GM19239 (cell line): ENCODE data around the gene SLC12A2.
A peak's percentile ranks its signal among the peaks of the same experiment; 100 is the strongest.

Experiments
- DNase-seq: peaks from one replicate; pipeline ENCODE4 v3.0.0; 2011; ENCODE audit warnings: low spot score; ENCODE audit not compliant: insufficient read length
- FAIRE-seq: peaks from 2 replicates; lab custom pipeline; 2011; peaks lifted over from hg19 to GRCh38; lab: Jason Lieb, UNC

SLC12A2 gene

GRCh38 chr5:128083033-128083810 is at the start of gene SLC12A2:
TSS of gene SLC12A2 (plus strand) at chr5:128083766. CDS start at chr5:128083955, 189 bp downstream.
- FAIRE-seq (no peak), DNase-seq (peak; percentile 66)

- DNase-seq (no peak), FAIRE-seq (peak; percentile 28)
Measured at GRCh38 chr5:128035689-128036088, 47.9 kb upstream of the SLC12A2 start.

GRCh38 chr5:128036950-128037349 is 46.6 kb upstream of the SLC12A2 start:
- FAIRE-seq (no peak), DNase-seq (no peak)

GRCh38 chr5:128038643-128039042 is 44.9 kb upstream of the SLC12A2 start:
- FAIRE-seq = peak; percentile 66
- no peak for DNase-seq

- DNase-seq (no peak), FAIRE-seq (no peak)
Measured at GRCh38 chr5:128040927-128041326, 42.6 kb upstream of the SLC12A2 start.

- DNase-seq (no peak), FAIRE-seq (no peak)
Measured at GRCh38 chr5:128052780-128053179, 30.8 kb upstream of the SLC12A2 start.

- no peak for DNase-seq
- no peak for FAIRE-seq
Measured at GRCh38 chr5:128053291-128053954, 30.1 kb upstream of the SLC12A2 start.

GRCh38 chr5:128060644-128061385 is 22.8 kb upstream of the SLC12A2 start:
- FAIRE-seq (no peak), DNase-seq (no peak)

- FAIRE-seq (no peak), DNase-seq (no peak)
Measured at GRCh38 chr5:128062172-128062746, 21.3 kb upstream of the SLC12A2 start.

GRCh38 chr5:128074171-128074570 is 9.4 kb upstream of the SLC12A2 start:
- FAIRE-seq = no peak
- no peak for DNase-seq

GRCh38 chr5:128074953-128075352 is 8.6 kb upstream of the SLC12A2 start:
- DNase-seq = no peak
- FAIRE-seq = no peak

- DNase-seq (no peak), FAIRE-seq (peak; percentile 45)
Measured at GRCh38 chr5:128077526-128077925, 6.0 kb upstream of the SLC12A2 start.

GRCh38 chr5:128081111-128081851 is 2.3 kb upstream of the SLC12A2 start:
- FAIRE-seq (peak; percentile 81), DNase-seq (no peak)

GRCh38 chr5:128082551-128083032 is 974 bp upstream of the SLC12A2 start:
- DNase-seq (no peak), FAIRE-seq (peak; percentile 94)

- FAIRE-seq (no peak), DNase-seq (peak; percentile 46)
Measured at GRCh38 chr5:128083811-128084227, 253 bp downstream of the SLC12A2 start.

- peak; percentile 92 for FAIRE-seq
- peak; percentile 25 for DNase-seq
Measured at GRCh38 chr5:128084228-128085167, 932 bp downstream of the SLC12A2 start.

- FAIRE-seq = peak; percentile 71
- DNase-seq = no peak
Measured at GRCh38 chr5:128085413-128085812, 1.8 kb downstream of the SLC12A2 start.

- DNase-seq (no peak), FAIRE-seq (peak; percentile 35)
Measured at GRCh38 chr5:128091579-128091978, 8.0 kb downstream of the SLC12A2 start.

GRCh38 chr5:128092144-128092543 is 8.6 kb downstream of the SLC12A2 start:
- FAIRE-seq (peak; percentile 26), DNase-seq (no peak)
